Sigmoid colon (tissue), 7 donors: ENCODE data around the gene CCDC92B. TPM values are rescaled to one million over a fixed set of nuclear protein-coding genes. Genes with fewer than 3 reads are reported as not detected.

ENCODE experiments used
- DNase-seq: peaks from one replicate; pipeline ENCODE4 v3.0.0-alpha.2; 2019
- H3K27ac ChIP-seq, 4 donors: fragments of 200-600 bp; sonication (generic); one replicate each; pipeline ENCODE4 v1.5.1; 2016 to 2019; ENCODE audit warnings: mild to moderate bottlenecking in 1 of 4
- H3K27me3 ChIP-seq, 3 donors: fragments of 200-600 bp; sonication (generic); one replicate each; pipeline ENCODE4 v1.5.1; 2019; ENCODE audit warnings: mild to moderate bottlenecking in 1 of 3
- H3K36me3 ChIP-seq, 4 donors: fragments of 200-600 bp; sonication (generic); one replicate each; pipeline ENCODE4 v1.5.1; 2016 to 2019
- H3K4me1 ChIP-seq, 4 donors: fragments of 200-600 bp; sonication (generic); one replicate each; pipeline ENCODE4 v1.5.1; 2017 to 2019
- H3K4me3 ChIP-seq, 4 donors: fragments of 200-600 bp; sonication (generic); one replicate each; pipeline ENCODE4 v1.5.1; 2017 to 2019; ENCODE audit warnings: mild to moderate bottlenecking in 2 of 4, moderate library complexity in 1 of 4
- H3K9me3 ChIP-seq, 4 donors: fragments of 200-600 bp in 3 of 4; sonication (generic) in 3 of 4; one replicate each; pipeline versions ENCODE4 v1.5.1 to v1.6.1; 2013 to 2019
- CTCF ChIP-seq, 4 experiments: fragments of 450-650 bp in 3 of 4; fragments of 200-600 bp in 1 of 4; IDR thresholded peaks; one replicate each; pipeline ENCODE4 v1.5.1; 2016 to 2019; ENCODE audit warnings: antibody characterized with exemption in 4 of 4, mild to moderate bottlenecking in 3 of 4, moderate library complexity in 2 of 4
- EP300 ChIP-seq, 4 donors: sonication (generic); formaldehyde crosslinking; IDR thresholded peaks; one replicate each; pipeline ENCODE4 v1.6.1; 2017; ENCODE audit warnings: antibody characterized with exemption in 4 of 4
- POLR2A ChIP-seq, 2 donors: fragments of 450-650 bp; IDR thresholded peaks; one replicate each; pipeline ENCODE4 v1.6.1; 2016; ENCODE audit warnings: antibody characterized with exemption in 2 of 2, mild to moderate bottlenecking in 2 of 2, moderate library complexity in 2 of 2
- POLR2AphosphoS5 ChIP-seq, 4 donors: sonication (generic); formaldehyde crosslinking; IDR thresholded peaks; one replicate each; pipeline ENCODE4 v1.6.1; 2017; ENCODE audit warnings: antibody characterized with exemption in 4 of 4
- WGBS, 2 donors: extraction: QIAGEN DNeasy Blood & Tissue Kit; methylation state at CpG; one replicate each; pipeline ENCODE4 v1.1.7; 2013; 5-methylcytosine and 5-hydroxymethylcytosine counted together
- intact Hi-C: fragments of 100-400 bp; cut with DNase I; formaldehyde crosslinking; loops from one replicate; pipeline ENCODE4 v1.15.1; 2023
- polyA plus RNA-seq, 3 donors: library from polyadenylated mRNA; stranded (reverse); fragments of 200-250 nt; gene quantifications; one replicate each; pipeline ENCODE4 v1.2.3, GENCODE V29; 2013
- total RNA-seq, 4 donors: library from RNA; depleted of rRNA; stranded (reverse); fragments of >200 nt; gene quantifications; one replicate each; pipeline ENCODE4 v1.1.0, GENCODE V29; 2016
- donor health status: healthy with polysubstance abuse.
- donor health status: Bipolar disorder and iron deficiency.
- donor health status: healthy.

CCDC92B gene
- total and polyA plus RNA-seq, 7 donors, result under 0.01 to 0.77 (median 0.18) TPM; not detected in 3

DNA sequence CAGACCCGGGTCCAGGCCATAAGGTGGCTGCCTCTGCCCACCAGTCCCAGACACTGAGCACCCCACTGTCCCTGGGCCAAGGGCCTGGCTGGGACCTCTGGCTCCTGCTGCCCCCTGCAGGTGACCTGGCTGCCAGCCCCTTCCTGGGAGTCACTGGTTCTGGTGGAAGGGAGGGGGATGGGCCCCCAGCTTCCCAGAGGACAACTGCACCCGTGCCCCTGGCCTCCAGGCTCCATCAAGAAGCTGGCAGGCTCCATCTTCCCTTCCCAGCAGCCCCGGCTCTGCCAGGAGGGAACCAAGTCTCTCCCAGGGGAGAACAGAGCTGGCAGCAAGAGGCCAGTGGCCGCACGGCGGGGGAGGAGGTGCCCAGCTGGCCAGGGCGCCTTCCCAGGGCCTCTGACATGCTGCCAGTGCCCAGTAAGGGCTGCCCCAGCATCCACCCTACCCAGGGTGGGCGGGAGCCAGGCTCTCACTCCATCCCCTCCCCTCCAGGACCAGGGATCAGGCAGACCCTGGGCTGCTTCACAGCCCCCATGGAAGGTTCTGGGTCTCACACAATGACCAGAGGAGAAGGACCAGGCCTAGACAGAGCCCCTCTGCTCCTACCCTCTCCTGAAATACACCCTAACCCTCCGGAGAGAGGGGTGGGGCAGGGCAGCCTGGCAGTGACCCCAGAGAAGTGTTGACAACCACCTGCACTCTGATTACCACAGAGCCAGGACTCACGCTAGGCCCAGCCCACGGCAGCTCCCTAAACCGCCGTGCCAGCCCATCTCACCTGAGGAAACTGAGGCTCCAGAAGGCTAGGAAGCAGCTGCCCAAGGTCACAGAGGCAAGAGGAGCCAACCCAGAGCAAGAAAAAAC, 41.5 kb downstream of the CCDC92B start:
- DNase-seq, result peak; percentile 74
- no peaks in the 10 kb centered on the region for H3K9me3 ChIP-seq
- peaks cover 0 to 71% (median 55%) of the 10 kb centered on the region in 4 donors for H3K4me1 ChIP-seq
- peak overlapping the region; percentile 20 to 92 (median 84) for H3K27ac ChIP-seq
- no peaks in the 10 kb centered on the region for H3K27me3 ChIP-seq
- TF ChIP-seq POLR2AphosphoS5 (IDR thresholded peaks at IDR 0.05) (no peak), CTCF (IDR thresholded peaks at IDR 0.05) (peak in 1 of 4 experiments; percentile 21)
- no peak overlapping the region for H3K4me3 ChIP-seq
- peaks cover 5 to 14% (median 7%) of the 10 kb centered on the region in 4 donors for H3K36me3 ChIP-seq
- 43 to 80% methylated on average over 13 of the region's 13 CpGs for WGBS, 2 donors
- intact Hi-C loops, result loop anchor here (5.0 kb wide), 1 partner anchor 286 kb away; no protein-coding TSS in a partner anchor

- no peak overlapping the region for H3K4me3 ChIP-seq
- peaks cover 13 to 23% (median 13%) of the 10 kb centered on the region in 4 donors for H3K36me3 ChIP-seq
- no peaks in the 10 kb centered on the region for H3K27me3 ChIP-seq
- H3K9me3 ChIP-seq, result no peaks in the 10 kb centered on the region
- no peak for TF ChIP-seq POLR2AphosphoS5 (IDR thresholded peaks at IDR 0.05)
- no peak for TF ChIP-seq POLR2A (IDR thresholded peaks at IDR 0.05)
- no peak for TF ChIP-seq EP300 (IDR thresholded peaks at IDR 0.05)
- no peak for TF ChIP-seq CTCF (IDR thresholded peaks at IDR 0.05)
- peaks cover 0 to 61% (median 50%) of the 10 kb centered on the region in 4 donors for H3K4me1 ChIP-seq
- H3K27ac ChIP-seq, result peak overlapping the region; percentile 20 to 92 (median 84)
- peak; percentile 55 for DNase-seq
- intact Hi-C loops, result loop anchor here (5.0 kb wide), 1 partner anchor 285 kb away; no protein-coding TSS in a partner anchor
- WGBS, 2 donors, result 65 to 88% methylated on average over 21 of the region's 21 CpGs
Observed at GRCh38 chr17:2706911-2707510, 42.4 kb downstream of the CCDC92B start.

- Histone ChIP-seq H3K36me3 (peaks cover 20 to 32% (median 21%) of the 10 kb centered on the region in 4 donors), H3K4me3 (no peak overlapping the region), H3K4me1 (peaks cover 0 to 65% (median 49%) of the 10 kb centered on the region in 4 donors), H3K9me3 (no peaks in the 10 kb centered on the region), H3K27me3 (no peaks in the 10 kb centered on the region), H3K27ac (peak overlapping the region in 1 of 4 donors; percentile 88)
- peak; percentile 57 for DNase-seq
- intact Hi-C loops, result loop anchor here (5.0 kb wide), 1 partner anchor 284 kb away; no protein-coding TSS in a partner anchor
- TF ChIP-seq CTCF (IDR thresholded peaks at IDR 0.05), result no peak
- no peak for TF ChIP-seq EP300 (IDR thresholded peaks at IDR 0.05)
- no peak for TF ChIP-seq POLR2AphosphoS5 (IDR thresholded peaks at IDR 0.05)
- no peak for TF ChIP-seq POLR2A (IDR thresholded peaks at IDR 0.05)
- WGBS, 2 donors, result 78 to 89% methylated on average over 25 of the region's 25 CpGs
Observed at GRCh38 chr17:2705888-2706795, 43.3 kb downstream of the CCDC92B start.

- H3K36me3 ChIP-seq, result peaks cover 27 to 41% (median 30%) of the 10 kb centered on the region in 4 donors
- whole genome bisulfite sequencing, 2 donors, result 81 to 82% methylated on average over 7 of the region's 7 CpGs
- H3K9me3 ChIP-seq, result no peaks in the 10 kb centered on the region
- peak; percentile 51 for DNase-seq
- intact Hi-C loops, result loop anchor here (5.0 kb wide), 1 partner anchor 283 kb away; no protein-coding TSS in a partner anchor
- H3K4me1 ChIP-seq, result peaks cover 0 to 60% (median 42%) of the 10 kb centered on the region in 4 donors
- H3K27me3 ChIP-seq, result no peaks in the 10 kb centered on the region
- no peak overlapping the region for H3K4me3 ChIP-seq
- H3K27ac ChIP-seq, result peak overlapping the region in 1 of 4 donors; percentile 37
- no peak for TF ChIP-seq EP300 (IDR thresholded peaks at IDR 0.05)
- TF ChIP-seq POLR2AphosphoS5 (IDR thresholded peaks at IDR 0.05), result no peak
- no peak for TF ChIP-seq POLR2A (IDR thresholded peaks at IDR 0.05)
- no peak for TF ChIP-seq CTCF (IDR thresholded peaks at IDR 0.05)
Observed at GRCh38 chr17:2705263-2705662, 44.2 kb downstream of the CCDC92B start.
